Measurements from ENCODE around the gene KRT72. TPM values are rescaled to one million over a fixed set of nuclear protein-coding genes. Genes with fewer than 3 reads are reported as not detected.
A peak's percentile ranks its signal among the peaks of the same experiment; 100 is the strongest.

The KRT72 gene
- total and polyA plus RNA-seq, 10 donors = 0.52 to 2.2 (median 0.93) TPM; not detected in 1

GRCh38 chr12:52632656-52633055 is 31.4 kb upstream of the KRT72 start:
- Histone ChIP-seq H3K27ac (no peak overlapping the region), H3K4me1 (peaks cover 0 to 8% (median 0%) of the 10 kb centered on the region in 6 donors), H3K27me3 (replicated peaks in 1 of 7) (peaks cover 0 to 24% (median 0%) of the 10 kb centered on the region in 7 donors), H3K4me3 (no peak overlapping the region), H3K9me3 (no peaks in the 10 kb centered on the region), H3K36me3 (no peaks in the 10 kb centered on the region)
- TF ChIP-seq CTCF (IDR thresholded peaks at IDR 0.05 in 8 of 11, conservative IDR thresholded peaks at IDR 0.05 in 3 of 11) = no peak
- TF ChIP-seq POLR2AphosphoS5 (IDR thresholded peaks at IDR 0.05) = no peak
- no peak for TF ChIP-seq POLR2A (IDR thresholded peaks at IDR 0.05)
- intact Hi-C loops (cut with DNase I; ENCODE audit: low total_unique reads) = no loop called here
- no peak for DNase-seq
- WGBS, 5 donors = 52 to 92% (median 78%) methylated on average over 4 of the region's 4 CpGs

- Histone ChIP-seq H3K27ac (no peak overlapping the region), H3K4me3 (no peak overlapping the region), H3K36me3 (no peaks in the 10 kb centered on the region), H3K27me3 (replicated peaks in 1 of 7) (peaks cover 0 to 18% (median 0%) of the 10 kb centered on the region in 7 donors), H3K9me3 (no peaks in the 10 kb centered on the region), H3K4me1 (peaks cover 0 to 8% (median 0%) of the 10 kb centered on the region in 6 donors)
- WGBS, 5 donors = 72 to 88% (median 84%) methylated on average over 4 to 6 of the region's 6 CpGs
- no peak for TF ChIP-seq POLR2AphosphoS5 (IDR thresholded peaks at IDR 0.05)
- no peak for TF ChIP-seq POLR2A (IDR thresholded peaks at IDR 0.05)
- TF ChIP-seq CTCF (IDR thresholded peaks at IDR 0.05 in 8 of 11, conservative IDR thresholded peaks at IDR 0.05 in 3 of 11) = no peak
- intact Hi-C loops (cut with DNase I; ENCODE audit: low total_unique reads) = no loop called here
- DNase-seq = peak; percentile 51
Measured at GRCh38 chr12:52631676-52632459, 30.6 kb upstream of the KRT72 start.

- Histone ChIP-seq H3K4me3 (no peak overlapping the region), H3K9me3 (no peaks in the 10 kb centered on the region), H3K4me1 (peaks cover 0 to 8% (median 0%) of the 10 kb centered on the region in 6 donors), H3K36me3 (no peaks in the 10 kb centered on the region), H3K27me3 (replicated peaks in 1 of 7) (peaks cover 0 to 18% (median 0%) of the 10 kb centered on the region in 7 donors), H3K27ac (no peak overlapping the region)
- intact Hi-C loops (cut with DNase I; ENCODE audit: low total_unique reads) = no loop called here
- TF ChIP-seq POLR2AphosphoS5 (IDR thresholded peaks at IDR 0.05) = no peak
- no peak for TF ChIP-seq CTCF (IDR thresholded peaks at IDR 0.05 in 8 of 11, conservative IDR thresholded peaks at IDR 0.05 in 3 of 11)
- no peak for TF ChIP-seq POLR2A (IDR thresholded peaks at IDR 0.05)
- DNase-seq = peak; percentile 20
- 40 to 53% (median 44%) methylated on average over 3 to 4 of the region's 4 CpGs for WGBS, 5 donors
Measured at GRCh38 chr12:52631264-52631663, 30.0 kb upstream of the KRT72 start.

- no peak overlapping the region for H3K27ac ChIP-seq
- no peak overlapping the region for H3K4me3 ChIP-seq
- H3K9me3 ChIP-seq = no peaks in the 10 kb centered on the region
- no peak for TF ChIP-seq CTCF (IDR thresholded peaks at IDR 0.05 in 8 of 11, conservative IDR thresholded peaks at IDR 0.05 in 3 of 11)
- TF ChIP-seq POLR2AphosphoS5 (IDR thresholded peaks at IDR 0.05) = no peak
- no peak for TF ChIP-seq POLR2A (IDR thresholded peaks at IDR 0.05)
- WGBS, 5 donors = 47 to 57% (median 52%) methylated on average over 4 of the region's 4 CpGs
- DNase-seq = peak; percentile 15
- peaks cover 0 to 8% (median 0%) of the 10 kb centered on the region in 6 donors for H3K4me1 ChIP-seq
- intact Hi-C loops (cut with DNase I; ENCODE audit: low total_unique reads) = no loop called here
- peaks cover 0 to 18% (median 0%) of the 10 kb centered on the region in 7 donors for H3K27me3 ChIP-seq (replicated peaks in 1 of 7)
- no peaks in the 10 kb centered on the region for H3K36me3 ChIP-seq
Measured at GRCh38 chr12:52630599-52631200, 29.4 kb upstream of the KRT72 start.

Data from spleen (tissue), 11 donors.